Liver (tissue), 9 donors: ENCODE results near the gene PCMTD2. TPM values are rescaled to one million over a fixed set of nuclear protein-coding genes. Genes with fewer than 3 reads are reported as not detected.

Experiments
- DNase-seq: peaks from one replicate; pipeline ENCODE4 v3.0.0-alpha.2; 2017; ENCODE audit warnings: low spot score
- H3K27ac ChIP-seq, 2 donors: one replicate each; pipeline ENCODE4 v1.7.0; 2013; ENCODE audit warnings: inconsistent platforms in 2 of 2, low read length in 2 of 2, control low read depth in 1 of 2, low read depth in 1 of 2, mild to moderate bottlenecking in 1 of 2
- H3K27me3 ChIP-seq, 4 donors: one replicate each; pipeline versions ENCODE4 v1.6.1 to v1.7.0; 2013; ENCODE audit warnings: low read length in 3 of 4, inconsistent platforms in 1 of 4, mild to moderate bottlenecking in 1 of 4, moderate library complexity in 1 of 4; ENCODE audit not compliant: control insufficient read depth in 4 of 4, insufficient read depth in 4 of 4
- H3K36me3 ChIP-seq, 4 donors: one replicate each; pipeline versions ENCODE4 v1.6.1 to v1.7.0; 2013; ENCODE audit warnings: low read length in 3 of 4, mild to moderate bottlenecking in 3 of 4, low read depth in 1 of 4, moderate library complexity in 1 of 4; ENCODE audit not compliant: control insufficient read depth in 4 of 4, insufficient read depth in 3 of 4
- H3K4me1 ChIP-seq, 4 donors: one replicate each; pipeline versions ENCODE4 v1.6.1 to v1.7.0; 2013; ENCODE audit warnings: low read length in 3 of 4, mild to moderate bottlenecking in 3 of 4, moderate library complexity in 1 of 4; ENCODE audit not compliant: control insufficient read depth in 4 of 4, insufficient read depth in 4 of 4
- H3K4me3 ChIP-seq, 3 donors: one replicate each; pipeline versions ENCODE4 v1.6.1 to v1.7.0; 2013; ENCODE audit warnings: low read length in 3 of 3, control low read depth in 1 of 3, low read depth in 1 of 3, mild to moderate bottlenecking in 1 of 3
- H3K9ac ChIP-seq, 2 donors: one replicate each; pipeline ENCODE4 v1.7.0; 2013; ENCODE audit warnings: low read length in 2 of 2, mild to moderate bottlenecking in 2 of 2, moderate library complexity in 2 of 2, control low read depth in 1 of 2, low read depth in 1 of 2
- H3K9me3 ChIP-seq, 4 donors: one replicate each; pipeline versions ENCODE4 v1.6.1 to v1.7.0; 2013; ENCODE audit warnings: low read length in 3 of 4; ENCODE audit not compliant: control insufficient read depth in 4 of 4
- ATF3 ChIP-seq: IDR thresholded peaks from 2 replicates; pipeline ENCODE4 v1.6.1; 2016; ENCODE audit warnings: antibody characterized with exemption
- CTCF ChIP-seq: fragments of 150-350 bp; IDR thresholded peaks from 2 replicates; pipeline ENCODE4 v1.5.1; 2017; ENCODE audit warnings: improper control_type of control experiment, low read depth, low read length; ENCODE audit not compliant: missing input control
- EGR1 ChIP-seq, 2 donors: IDR thresholded peaks; 2 replicates each; pipeline ENCODE4 v1.6.1; 2016 to 2018; ENCODE audit warnings: antibody characterized with exemption in 2 of 2, low read depth in 2 of 2
- FOXA1 ChIP-seq: IDR thresholded peaks from 2 replicates; pipeline ENCODE4 v1.6.1; 2016; ENCODE audit warnings: antibody characterized with exemption
- FOXA2 ChIP-seq: IDR thresholded peaks from 2 replicates; pipeline ENCODE4 v1.6.1; 2016; ENCODE audit warnings: antibody characterized with exemption
- GABPA ChIP-seq, 2 donors: IDR thresholded peaks in 1 of 2; conservative IDR thresholded peaks in 1 of 2; 2 replicates each; pipeline ENCODE4 v1.6.1; 2016; ENCODE audit warnings: antibody characterized with exemption in 2 of 2, mild to moderate bottlenecking in 1 of 2, moderate library complexity in 1 of 2
- HNF4A ChIP-seq, 2 donors: conservative IDR thresholded peaks; 2 replicates each; pipeline ENCODE4 v1.6.1; 2016; ENCODE audit warnings: antibody characterized with exemption in 2 of 2, mild to moderate bottlenecking in 2 of 2
- HNF4G ChIP-seq: IDR thresholded peaks from 2 replicates; pipeline ENCODE4 v1.6.1; 2016; ENCODE audit warnings: antibody characterized with exemption
- JUND ChIP-seq, 2 donors: IDR thresholded peaks; 2 replicates each; pipeline ENCODE4 v1.6.1; 2016; ENCODE audit warnings: antibody characterized with exemption in 2 of 2
- MAX ChIP-seq: IDR thresholded peaks from 2 replicates; pipeline ENCODE4 v1.6.1; 2016; ENCODE audit warnings: antibody characterized with exemption
- NR2F2 ChIP-seq: IDR thresholded peaks from 2 replicates; pipeline ENCODE4 v1.6.1; 2016; ENCODE audit warnings: antibody characterized with exemption
- RAD21 ChIP-seq, 2 donors: IDR thresholded peaks; 2 replicates each; pipeline ENCODE4 v1.6.1; 2016; ENCODE audit warnings: antibody characterized with exemption in 2 of 2, mild to moderate bottlenecking in 2 of 2
- REST ChIP-seq: IDR thresholded peaks from 2 replicates; pipeline ENCODE4 v1.6.1; 2016; ENCODE audit warnings: antibody characterized with exemption, mild to moderate bottlenecking
- RXRA ChIP-seq, 2 donors: IDR thresholded peaks; 2 replicates each; pipeline ENCODE4 v1.6.1; 2017 to 2018; ENCODE audit warnings: antibody characterized with exemption in 2 of 2, mild to moderate bottlenecking in 1 of 2
- SP1 ChIP-seq: IDR thresholded peaks from 2 replicates; pipeline ENCODE4 v1.6.1; 2018; ENCODE audit warnings: antibody characterized with exemption, mild to moderate bottlenecking
- TAF1 ChIP-seq: conservative IDR thresholded peaks from 2 replicates; pipeline ENCODE4 v1.6.1; 2016; ENCODE audit warnings: antibody characterized with exemption, mild to moderate bottlenecking
- YY1 ChIP-seq: IDR thresholded peaks from 2 replicates; pipeline ENCODE4 v1.6.1; 2016; ENCODE audit warnings: antibody characterized with exemption, mild to moderate bottlenecking
- ZBTB33 ChIP-seq: IDR thresholded peaks from 2 replicates; pipeline ENCODE4 v1.6.1; 2016; ENCODE audit warnings: antibody characterized with exemption
- WGBS: extraction: QIAGEN DNeasy Blood & Tissue Kit; methylation state at CpG from one replicate; pipeline ENCODE4 v1.1.7; 2013; 5-methylcytosine and 5-hydroxymethylcytosine counted together
- polyA plus RNA-seq, 2 donors: library from polyadenylated mRNA; stranded (reverse) in 1 of 2; unstranded in 1 of 2; fragments of 200-250 nt in 1 of 2; fragments of >200 nt in 1 of 2; fragmentation: Nextera tagmentation in 1 of 2; extraction: Ambion mirVana in 1 of 2; gene quantifications; one replicate each; pipeline versions ENCODE4 v1.2.1 to v1.2.3, GENCODE V29; 2013 to 2015
- total RNA-seq, 2 donors: library from RNA; depleted of rRNA; stranded (reverse); fragments of >200 nt; gene quantifications; one replicate each; pipeline ENCODE4 v1.2.3, GENCODE V29; 2014
- donor health status: healthy.
- donor health status: healthy.
- donor health status: healthy.
- donor health status: healthy.
- donor health status: healthy.

PCMTD2 gene
- total and polyA plus RNA-seq, 4 donors: 12.7 to 74.4 (median 25.4) TPM

- peaks cover under 1 to 27% (median 14%) of the 10 kb centered on the region in 4 donors for H3K4me1 ChIP-seq
- H3K36me3 ChIP-seq: no peaks in the 10 kb centered on the region
- no peak overlapping the region for H3K27ac ChIP-seq
- no peak for DNase-seq
- H3K4me3 ChIP-seq: no peak overlapping the region
- no peaks in the 10 kb centered on the region for H3K9me3 ChIP-seq
- no peak overlapping the region for H3K9ac ChIP-seq
- H3K27me3 ChIP-seq: no peaks in the 10 kb centered on the region
- WGBS: 93% methylated on average over 11 of the region's 11 CpGs
- TF ChIP-seq HNF4G: no peak
- TF ChIP-seq RAD21 (IDR thresholded peaks at IDR 0.05): no peak
- TF ChIP-seq RXRA (IDR thresholded peaks at IDR 0.05): no peak
- no peak for TF ChIP-seq FOXA1
- TF ChIP-seq EGR1 (IDR thresholded peaks at IDR 0.05; ENCODE audit: low read depth in 2 of 2): no peak
- TF ChIP-seq NR2F2: no peak
- no peak for TF ChIP-seq SP1
- no peak for TF ChIP-seq ATF3
- TF ChIP-seq HNF4A (conservative IDR thresholded peaks at IDR 0.05): no peak
- no peak for TF ChIP-seq YY1
- TF ChIP-seq JUND (IDR thresholded peaks at IDR 0.05): no peak
- TF ChIP-seq REST: no peak
- no peak for TF ChIP-seq GABPA (IDR thresholded peaks at IDR 0.05 in 1 of 2, conservative IDR thresholded peaks at IDR 0.05 in 1 of 2)
- TF ChIP-seq CTCF: no peak
- TF ChIP-seq ZBTB33: no peak
- TF ChIP-seq MAX: no peak
- no peak for TF ChIP-seq TAF1
- no peak for TF ChIP-seq FOXA2
These were observed 38.6 kb upstream of the PCMTD2 start for GRCh38 chr20:64216910-64217309.
